ENCODE results near the gene MKLN1.

DNA sequence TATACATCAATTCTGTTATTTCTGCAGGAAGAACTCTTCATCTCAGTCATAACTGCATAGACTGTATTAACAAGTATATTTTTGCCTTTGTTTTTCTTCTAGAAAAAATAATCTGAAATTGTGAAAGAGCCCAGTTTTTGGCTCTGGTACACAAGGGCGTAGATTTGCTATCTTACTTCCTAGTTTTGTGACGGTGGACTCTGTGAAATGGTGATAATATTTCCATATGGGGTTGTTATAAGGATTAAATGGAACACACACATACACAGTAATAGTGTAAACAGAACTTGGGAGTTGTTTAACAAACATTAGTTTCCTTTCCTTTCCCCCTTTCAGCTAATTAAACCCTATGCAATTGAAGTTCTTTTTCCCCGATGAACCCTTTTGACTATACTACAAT is 108.7 kb downstream of the MKLN1 start:
- TF ChIP-seq, protein P1, sequence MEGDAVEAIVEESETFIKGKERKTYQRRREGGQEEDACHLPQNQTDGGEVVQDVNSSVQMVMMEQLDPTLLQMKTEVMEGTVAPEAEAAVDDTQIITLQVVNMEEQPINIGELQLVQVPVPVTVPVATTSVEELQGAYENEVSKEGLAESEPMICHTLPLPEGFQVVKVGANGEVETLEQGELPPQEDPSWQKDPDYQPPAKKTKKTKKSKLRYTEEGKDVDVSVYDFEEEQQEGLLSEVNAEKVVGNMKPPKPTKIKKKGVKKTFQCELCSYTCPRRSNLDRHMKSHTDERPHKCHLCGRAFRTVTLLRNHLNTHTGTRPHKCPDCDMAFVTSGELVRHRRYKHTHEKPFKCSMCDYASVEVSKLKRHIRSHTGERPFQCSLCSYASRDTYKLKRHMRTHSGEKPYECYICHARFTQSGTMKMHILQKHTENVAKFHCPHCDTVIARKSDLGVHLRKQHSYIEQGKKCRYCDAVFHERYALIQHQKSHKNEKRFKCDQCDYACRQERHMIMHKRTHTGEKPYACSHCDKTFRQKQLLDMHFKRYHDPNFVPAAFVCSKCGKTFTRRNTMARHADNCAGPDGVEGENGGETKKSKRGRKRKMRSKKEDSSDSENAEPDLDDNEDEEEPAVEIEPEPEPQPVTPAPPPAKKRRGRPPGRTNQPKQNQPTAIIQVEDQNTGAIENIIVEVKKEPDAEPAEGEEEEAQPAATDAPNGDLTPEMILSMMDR (IDR thresholded peaks at IDR 0.05): no peak
- TF ChIP-seq POLR2A (IDR thresholded peaks at IDR 0.05): no peak
- TF ChIP-seq EP300 (IDR thresholded peaks at IDR 0.05): no peak
